HEK293 (cell line): ENCODE results near the gene CASZ1.

ENCODE experiments used
- CTCF ChIA-PET: fragments of 350-600 bp; formaldehyde crosslinking; extraction: SDS; loops from one replicate; lab custom pipeline; 2021; ENCODE audit warnings: antibody characterized with exemption; lab: Yijun Ruan, JAX
- POLR2A ChIA-PET: fragments of 300-600 bp; formaldehyde crosslinking; extraction: SDS; loops from one replicate; lab custom pipeline; 2020; ENCODE audit warnings: antibody characterized with exemption, inconsistent platforms; lab: Yijun Ruan, JAX
- H3K27ac ChIP-seq: fragments of 200-500 bp; sonication (Bioruptor generic); 2 replicates; pipeline ENCODE4 v1.5.1; 2014; ENCODE audit warnings: low read depth, low read length, control low read depth, inconsistent platforms; ENCODE audit errors: extremely low read depth
- H3K36me3 ChIP-seq, 2 experiments: fragments of 200-500 bp in 1 of 2; sonication (Bioruptor generic) in 1 of 2; 1 replicate in 1 of 2; 2 replicates in 1 of 2; pipeline ENCODE4 v1.5.1; 2014 to 2017; ENCODE audit warnings: inconsistent platforms in 2 of 2, low read length in 2 of 2; ENCODE audit not compliant: control insufficient read depth in 2 of 2, insufficient read depth in 1 of 2
- H3K4me1 ChIP-seq: fragments of 200-500 bp; sonication (Bioruptor generic); 2 replicates; pipeline ENCODE4 v1.5.1; 2014; ENCODE audit warnings: mild to moderate bottlenecking, low read length, inconsistent platforms; ENCODE audit not compliant: control insufficient read depth, insufficient read depth
- H3K4me3 ChIP-seq: 2 replicates; pipeline ENCODE4 v1.5.1; 2011; ENCODE audit warnings: low read depth, mild to moderate bottlenecking, control low read depth, low read length, moderate library complexity
- H3K9me3 ChIP-seq: fragments of 200-500 bp; sonication (Bioruptor generic); 2 replicates; pipeline ENCODE4 v1.5.1; 2014; ENCODE audit warnings: low read depth, low read length, inconsistent platforms; ENCODE audit not compliant: control insufficient read depth, insufficient read depth
- EGR2 ChIP-seq: fragments of 450-650 bp; formaldehyde crosslinking; IDR thresholded peaks from 2 replicates; pipeline ENCODE4 v1.5.1; 2016; ENCODE audit warnings: low read depth, missing biosample characterization, missing genetic modification characterization
- GFI1B ChIP-seq: fragments of 450-650 bp; formaldehyde crosslinking; IDR thresholded peaks from 2 replicates; pipeline ENCODE4 v1.5.1; 2016; ENCODE audit warnings: missing biosample characterization, missing genetic modification characterization
- GLIS1 ChIP-seq: fragments of 450-650 bp; formaldehyde crosslinking; IDR thresholded peaks from 2 replicates; pipeline ENCODE4 v1.5.1; 2016; ENCODE audit warnings: missing biosample characterization, missing genetic modification characterization
- GLIS2 ChIP-seq: fragments of 450-650 bp; formaldehyde crosslinking; IDR thresholded peaks from 2 replicates; pipeline ENCODE4 v1.5.1; 2016; ENCODE audit warnings: missing biosample characterization, missing genetic modification characterization
- HOXD13 ChIP-seq: sonication (generic); formaldehyde crosslinking; IDR thresholded peaks from 2 replicates; pipeline ENCODE4 v1.8.0; 2022; ENCODE audit warnings: missing genetic modification reagents, borderline replicate concordance
- INSM2 ChIP-seq: fragments of 450-650 bp; formaldehyde crosslinking; IDR thresholded peaks from 2 replicates; pipeline ENCODE4 v1.5.1; 2016; ENCODE audit warnings: missing biosample characterization, missing genetic modification characterization
- KLF9 ChIP-seq: fragments of 450-650 bp; formaldehyde crosslinking; IDR thresholded peaks from 2 replicates; pipeline ENCODE4 v1.5.1; 2016; ENCODE audit warnings: missing biosample characterization, missing genetic modification characterization, low read depth
- SCRT1 ChIP-seq: fragments of 450-650 bp; formaldehyde crosslinking; IDR thresholded peaks from 2 replicates; pipeline ENCODE4 v1.5.1; 2016; ENCODE audit warnings: missing biosample characterization, missing genetic modification characterization, borderline replicate concordance
- ZBTB21 ChIP-seq: fragments of 450-650 bp; formaldehyde crosslinking; IDR thresholded peaks from 2 replicates; pipeline ENCODE4 v1.5.1; 2017; ENCODE audit warnings: missing biosample characterization, missing genetic modification characterization
- ZBTB26 ChIP-seq: fragments of 450-650 bp; formaldehyde crosslinking; optimal IDR thresholded peaks from 2 replicates; pipeline ENCODE3; 2016; ENCODE audit warnings: missing biosample characterization, mild to moderate bottlenecking, missing genetic modification characterization
- ZNF10 ChIP-seq: fragments of 450-650 bp; formaldehyde crosslinking; IDR thresholded peaks from 2 replicates; pipeline ENCODE4 v1.5.1; 2017; ENCODE audit warnings: missing biosample characterization, missing genetic modification characterization
- ZNF121 ChIP-seq: fragments of 450-650 bp; formaldehyde crosslinking; IDR thresholded peaks from 2 replicates; pipeline ENCODE4 v1.5.1; 2016; ENCODE audit warnings: missing biosample characterization, missing genetic modification characterization
- ZNF140 ChIP-seq: fragments of 450-650 bp; formaldehyde crosslinking; IDR thresholded peaks from 2 replicates; pipeline ENCODE4 v1.5.1; 2016; ENCODE audit warnings: missing biosample characterization, missing genetic modification characterization
- ZNF18 ChIP-seq: fragments of 450-650 bp; formaldehyde crosslinking; IDR thresholded peaks from 2 replicates; pipeline ENCODE4 v1.5.1; 2016; ENCODE audit warnings: missing biosample characterization, missing genetic modification characterization
- ZNF184 ChIP-seq: fragments of 450-650 bp; IDR thresholded peaks from 2 replicates; pipeline ENCODE4 v1.5.1; 2018; ENCODE audit warnings: missing biosample characterization, mild to moderate bottlenecking, missing genetic modification characterization
- ZNF302 ChIP-seq: fragments of 450-650 bp; formaldehyde crosslinking; IDR thresholded peaks from 2 replicates; pipeline ENCODE4 v1.5.1; 2016; ENCODE audit warnings: missing biosample characterization, missing genetic modification characterization, low read depth
- ZNF501 ChIP-seq: fragments of 450-650 bp; formaldehyde crosslinking; IDR thresholded peaks from 2 replicates; pipeline ENCODE4 v1.5.1; 2016; ENCODE audit warnings: missing biosample characterization, missing genetic modification characterization
- ZNF521 ChIP-seq: fragments of 450-650 bp; formaldehyde crosslinking; IDR thresholded peaks from 2 replicates; pipeline ENCODE4 v1.5.1; 2017; ENCODE audit warnings: missing biosample characterization, mild to moderate bottlenecking, missing genetic modification characterization
- ZNF555 ChIP-seq: fragments of 450-650 bp; formaldehyde crosslinking; conservative IDR thresholded peaks from 2 replicates; pipeline ENCODE4 v1.5.1; 2017; ENCODE audit warnings: missing biosample characterization, mild to moderate bottlenecking, missing genetic modification characterization, inconsistent platforms
- ZNF670 ChIP-seq: fragments of 450-650 bp; formaldehyde crosslinking; IDR thresholded peaks from 2 replicates; pipeline ENCODE4 v1.5.1; 2016; ENCODE audit warnings: missing biosample characterization, missing genetic modification characterization, low read depth
- ZNF701 ChIP-seq: fragments of 450-650 bp; formaldehyde crosslinking; IDR thresholded peaks from 2 replicates; pipeline ENCODE4 v1.5.1; 2016; ENCODE audit warnings: missing biosample characterization, missing genetic modification characterization
- ZSCAN16 ChIP-seq: fragments of 450-650 bp; formaldehyde crosslinking; IDR thresholded peaks from 2 replicates; pipeline ENCODE4 v1.5.1; 2016; ENCODE audit warnings: missing biosample characterization, missing genetic modification characterization
- ZSCAN18 ChIP-seq: fragments of 450-650 bp; formaldehyde crosslinking; IDR thresholded peaks from 2 replicates; pipeline ENCODE4 v1.5.1; 2016; ENCODE audit warnings: missing biosample characterization, missing genetic modification characterization
- ZSCAN4 ChIP-seq: fragments of 450-650 bp; formaldehyde crosslinking; IDR thresholded peaks from 2 replicates; pipeline ENCODE4 v1.5.1; 2017; ENCODE audit warnings: missing biosample characterization, missing genetic modification characterization

CASZ1 gene

GRCh38 chr1:10661453-10661852 lies 135.0 kb downstream of the CASZ1 start:
- POLR2A ChIA-PET, result no interaction called here
- TF ChIP-seq ZNF121 (tag by site-specific recombination) (no peak), ZNF18 (tag by site-specific recombination) (peak; percentile 83), ZBTB26 (tag by site-specific recombination) (peak; percentile 2), ZSCAN4 (tag by site-specific recombination) (peak; percentile 88), ZSCAN16 (tag by site-specific recombination) (no peak), ZNF521 (tag by site-specific recombination) (peak; percentile 41; the same call in 1 of the 2 replicates)
- H3K36me3 ChIP-seq, result peaks cover 0 to 31% of the 10 kb centered on the region in 2 experiments; a peak in 1 of 3 replicates

GRCh38 chr1:10659646-10660540 lies 136.6 kb downstream of the CASZ1 start:
- Histone ChIP-seq H3K4me3 (no peak overlapping the region), H3K9me3 (no peaks in the 10 kb centered on the region), H3K27ac (no peak overlapping the region), H3K4me1 (no peaks in the 10 kb centered on the region), H3K36me3 (peaks cover 0 to 33% of the 10 kb centered on the region in 2 experiments; a peak in 1 of 3 replicates)
- ChIA-PET POLR2A (no interaction called here), CTCF (no interaction called here)
- TF ChIP-seq ZBTB21 (no peak), GLIS2 (peak; percentile 11; the same call in 1 of the 2 replicates)

More at GRCh38 chr1:10661453-10661852, 135.0 kb downstream of the CASZ1 start:
- H3K9me3 ChIP-seq, result no peaks in the 10 kb centered on the region
- no peak overlapping the region for H3K4me3 ChIP-seq
- CTCF ChIA-PET, result no interaction called here
- no peaks in the 10 kb centered on the region for H3K4me1 ChIP-seq
- H3K27ac ChIP-seq, result no peak overlapping the region

- Histone ChIP-seq H3K4me3 (no peak overlapping the region), H3K9me3 (no peaks in the 10 kb centered on the region), H3K4me1 (no peaks in the 10 kb centered on the region), H3K36me3 (peaks cover 0 to 36% of the 10 kb centered on the region in 2 experiments; a peak in 1 of 3 replicates), H3K27ac (no peak overlapping the region)
- POLR2A ChIA-PET, result no interaction called here
- CTCF ChIA-PET, result no interaction called here
- TF ChIP-seq ZNF670 (tag by site-specific recombination) (no peak), GLIS2 (peak; percentile 38; the same call in 1 of the 2 replicates), ZNF10 (tag by site-specific recombination) (no peak), ZNF140 (tag by site-specific recombination) (no peak), INSM2 (tag by site-specific recombination) (no peak), ZSCAN18 (tag by site-specific recombination) (no peak), GFI1B (tag by site-specific recombination) (no peak), ZNF555 (tag by site-specific recombination) (no peak), KLF9 (tag by site-specific recombination) (peak; percentile 62), EGR2 (tag by site-specific recombination) (peak; percentile 85), ZNF184 (tag by site-specific recombination) (no peak), HOXD13 (CRISPR knock-in tag) (no peak), GLIS1 (tag by site-specific recombination) (0 out of 2 replicates have a peak, but pooled peaks have one; percentile 4), ZNF501 (tag by site-specific recombination) (no peak), ZNF302 (tag by site-specific recombination) (no peak), SCRT1 (no peak), ZNF701 (tag by site-specific recombination) (no peak)
Observed at GRCh38 chr1:10659218-10659617, 137.2 kb downstream of the CASZ1 start.
